Neural cell (in vitro differentiated cells): ENCODE results near the gene ISY1. TPM values are rescaled to one million over a fixed set of nuclear protein-coding genes. Genes with fewer than 3 reads are reported as not detected.

Experiments used
- H2AFZ ChIP-seq: fragments of 200-600, 300-800 bp; sonication (generic), shearing (Covaris generic); 2 replicates; pipeline ENCODE4 v1.6.0; 2014; ENCODE audit warnings: low read depth, mild to moderate bottlenecking, antibody characterized with exemption, low read length, moderate library complexity
- H3F3A ChIP-seq: fragments of 200-600 bp; shearing (Covaris generic); 2 replicates; pipeline ENCODE4 v1.6.1; 2016; ENCODE audit warnings: mild to moderate bottlenecking, moderate library complexity, mixed read lengths, antibody characterized with exemption, low read length; ENCODE audit not compliant: insufficient read depth, poor library complexity, severe bottlenecking
- H3K27ac ChIP-seq: fragments of 200-600, 300-800 bp; sonication (generic), shearing (Covaris generic); 2 replicates; pipeline ENCODE4 v1.5.1; 2014; ENCODE audit warnings: mild to moderate bottlenecking, low read length, moderate library complexity
- H3K27me3 ChIP-seq: fragments of 300-800, 200-600 bp; sonication (generic), shearing (Covaris generic); 2 replicates; pipeline ENCODE4 v1.6.0; 2014; ENCODE audit warnings: mild to moderate bottlenecking, low read depth, low read length, moderate library complexity; ENCODE audit not compliant: insufficient read depth
- H3K36me3 ChIP-seq: fragments of 300-800, 200-600 bp; sonication (generic), shearing (Covaris generic); 2 replicates; pipeline ENCODE4 v1.5.1; 2014; ENCODE audit warnings: mild to moderate bottlenecking, antibody characterized with exemption, low read length, moderate library complexity; ENCODE audit not compliant: insufficient read depth
- H3K4me2 ChIP-seq: fragments of 300-800, 200-600 bp; sonication (generic), shearing (Covaris generic); 2 replicates; pipeline ENCODE4 v1.6.0; 2014; ENCODE audit warnings: mild to moderate bottlenecking, low read length
- H3K4me3 ChIP-seq: fragments of 300-800, 200-600 bp; sonication (generic), shearing (Covaris generic); 2 replicates; pipeline ENCODE4 v1.5.1; 2014; ENCODE audit warnings: mild to moderate bottlenecking, low read length, moderate library complexity
- H3K79me2 ChIP-seq: fragments of 200-600 bp; shearing (Covaris generic); replicated peaks from 2 replicates; pipeline ENCODE4 v1.6.0; 2014; ENCODE audit warnings: mild to moderate bottlenecking, low read length, moderate library complexity; ENCODE audit not compliant: insufficient read depth
- H3K9ac ChIP-seq: fragments of 300-800, 200-600 bp; sonication (generic), shearing (Covaris generic); 2 replicates; pipeline ENCODE4 v1.6.1; 2016; ENCODE audit warnings: mild to moderate bottlenecking, low read length, mixed read lengths
- H3K9me2 ChIP-seq: fragments of 200-600 bp; shearing (Covaris generic); 2 replicates; pipeline ENCODE4 v1.6.1; 2016; ENCODE audit warnings: mild to moderate bottlenecking, low read length, mixed read lengths; ENCODE audit not compliant: insufficient read depth
- H3K9me3 ChIP-seq: fragments of 200-600, 300-800 bp; sonication (generic), shearing (Covaris generic); 2 replicates; pipeline ENCODE4 v1.6.1; 2016; ENCODE audit warnings: mild to moderate bottlenecking, mixed run types, low read length, moderate library complexity, mixed read lengths
- H4K20me1 ChIP-seq: fragments of 200-600 bp; shearing (Covaris generic); 2 replicates; pipeline ENCODE4 v1.6.1; 2016; ENCODE audit warnings: mild to moderate bottlenecking, mixed run types; ENCODE audit not compliant: insufficient read depth
- EP300 ChIP-seq: fragments of 450-650 bp; conservative IDR thresholded peaks from 2 replicates; pipeline ENCODE4 v1.6.1; 2014; ENCODE audit warnings: antibody characterized with exemption, mild to moderate bottlenecking, moderate library complexity; ENCODE audit not compliant: poor library complexity, severe bottlenecking
- EZH2 ChIP-seq: fragments of 200-600, 300-800 bp; shearing (Covaris generic), sonication (generic); IDR thresholded peaks from 2 replicates; pipeline ENCODE4 v1.6.1; 2014; ENCODE audit warnings: antibody characterized with exemption, low read length, borderline replicate concordance, mild to moderate bottlenecking; ENCODE audit not compliant: insufficient read depth, poor library complexity, severe bottlenecking
- MXI1 ChIP-seq: fragments of 450-650 bp; conservative IDR thresholded peaks from 2 replicates; pipeline ENCODE4 v1.6.1; 2014; ENCODE audit warnings: antibody characterized with exemption, mild to moderate bottlenecking; ENCODE audit not compliant: poor library complexity, severe bottlenecking
- POLR2AphosphoS5 ChIP-seq: IDR thresholded peaks from 2 replicates; pipeline ENCODE4 v1.6.1; 2012
- RAD21 ChIP-seq: fragments of 450-650 bp; conservative IDR thresholded peaks from 2 replicates; pipeline ENCODE4 v1.6.1; 2014; ENCODE audit warnings: antibody characterized with exemption, mild to moderate bottlenecking, moderate library complexity
- SMC3 ChIP-seq: fragments of 450-650 bp; conservative IDR thresholded peaks from 2 replicates; pipeline ENCODE4 v1.6.1; 2014; ENCODE audit warnings: antibody characterized with exemption, mild to moderate bottlenecking, moderate library complexity; ENCODE audit not compliant: poor library complexity
- TAF1 ChIP-seq: IDR thresholded peaks from 2 replicates; pipeline ENCODE4 v1.6.1; 2012; ENCODE audit warnings: low read depth
- polyA plus RNA-seq: library from polyadenylated mRNA; depleted of rRNA; stranded (reverse); fragments of >200 nt; gene quantifications from 2 replicates; pipeline ENCODE4 v1.2.3, GENCODE V29; 2014
- TF ChIP-seq, protein P1 (sequence below): fragments of 450-650 bp; IDR thresholded peaks from 2 replicates; pipeline ENCODE4 v1.5.1; 2014; ENCODE audit warnings: antibody characterized with exemption, mild to moderate bottlenecking, moderate library complexity; ENCODE audit not compliant: poor library complexity, severe bottlenecking
- TF ChIP-seq, protein P2 (sequence below): IDR thresholded peaks from 2 replicates; pipeline ENCODE4 v1.6.1; 2012; ENCODE audit warnings: borderline replicate concordance

ISY1 gene
- polyA plus RNA-seq, 1 donor from 2014 or later, result 23.3 TPM

DNA sequence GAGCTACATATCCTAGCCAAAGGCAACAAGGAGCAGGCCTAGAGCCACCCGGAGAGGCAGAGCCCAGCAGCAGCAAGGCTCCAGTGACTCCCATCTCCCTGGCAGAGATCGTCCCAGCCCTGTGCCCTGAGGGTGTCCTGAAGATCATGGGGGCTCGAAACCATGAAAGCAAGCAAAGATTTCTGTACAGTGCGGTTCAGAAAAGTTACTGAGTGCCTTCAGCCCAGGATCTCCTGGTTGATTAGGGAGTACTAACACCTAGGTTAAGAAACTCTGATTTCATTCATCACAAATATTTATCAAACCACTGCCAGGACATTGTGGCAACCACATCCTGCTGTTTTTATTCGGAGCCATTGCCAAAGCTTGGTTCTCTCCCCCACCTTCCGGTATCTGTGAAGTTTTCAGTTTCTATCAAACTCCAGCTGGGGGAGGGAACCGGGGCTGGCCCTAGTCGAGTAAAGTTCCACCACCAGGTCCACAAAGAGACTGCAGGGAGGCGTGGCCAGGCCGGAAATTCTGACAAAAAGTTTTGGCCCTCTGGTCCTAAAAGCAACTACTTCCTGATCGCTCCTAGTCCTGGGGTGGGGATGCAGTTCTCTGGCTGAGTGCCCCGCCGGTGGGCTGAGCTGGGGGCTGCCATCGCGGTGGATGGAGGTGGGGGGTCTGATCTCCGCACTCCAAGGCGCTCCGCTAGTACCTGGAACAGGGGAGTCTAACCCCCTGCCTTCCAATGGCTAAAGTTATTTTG lies 40.4 kb downstream of the ISY1 start:
- Histone ChIP-seq H4K20me1 (no peaks in the 10 kb centered on the region), H3K9me2 (no peaks in the 10 kb centered on the region), H3F3A (peaks cover 3% of the 10 kb centered on the region), H3K27ac (no peak overlapping the region), H3K4me2 (peak overlapping the region; percentile 82), H3K9ac (peak overlapping the region; percentile 63), H3K4me3 (peak overlapping the region; percentile 74), H3K27me3 (no peaks in the 10 kb centered on the region), H2AFZ (no peak overlapping the region), H3K36me3 (no peaks in the 10 kb centered on the region), H3K9me3 (no peaks in the 10 kb centered on the region), H3K79me2 (no peaks in the 10 kb centered on the region)
- TF ChIP-seq, protein P1, sequence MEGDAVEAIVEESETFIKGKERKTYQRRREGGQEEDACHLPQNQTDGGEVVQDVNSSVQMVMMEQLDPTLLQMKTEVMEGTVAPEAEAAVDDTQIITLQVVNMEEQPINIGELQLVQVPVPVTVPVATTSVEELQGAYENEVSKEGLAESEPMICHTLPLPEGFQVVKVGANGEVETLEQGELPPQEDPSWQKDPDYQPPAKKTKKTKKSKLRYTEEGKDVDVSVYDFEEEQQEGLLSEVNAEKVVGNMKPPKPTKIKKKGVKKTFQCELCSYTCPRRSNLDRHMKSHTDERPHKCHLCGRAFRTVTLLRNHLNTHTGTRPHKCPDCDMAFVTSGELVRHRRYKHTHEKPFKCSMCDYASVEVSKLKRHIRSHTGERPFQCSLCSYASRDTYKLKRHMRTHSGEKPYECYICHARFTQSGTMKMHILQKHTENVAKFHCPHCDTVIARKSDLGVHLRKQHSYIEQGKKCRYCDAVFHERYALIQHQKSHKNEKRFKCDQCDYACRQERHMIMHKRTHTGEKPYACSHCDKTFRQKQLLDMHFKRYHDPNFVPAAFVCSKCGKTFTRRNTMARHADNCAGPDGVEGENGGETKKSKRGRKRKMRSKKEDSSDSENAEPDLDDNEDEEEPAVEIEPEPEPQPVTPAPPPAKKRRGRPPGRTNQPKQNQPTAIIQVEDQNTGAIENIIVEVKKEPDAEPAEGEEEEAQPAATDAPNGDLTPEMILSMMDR, result no peak
- no peak for TF ChIP-seq SMC3
- TF ChIP-seq EZH2, result no peak
- no peak for TF ChIP-seq RAD21
- no peak for TF ChIP-seq POLR2AphosphoS5
- no peak for TF ChIP-seq MXI1
- TF ChIP-seq EP300, result no peak
- TF ChIP-seq TAF1, result no peak
- TF ChIP-seq, protein P2, sequence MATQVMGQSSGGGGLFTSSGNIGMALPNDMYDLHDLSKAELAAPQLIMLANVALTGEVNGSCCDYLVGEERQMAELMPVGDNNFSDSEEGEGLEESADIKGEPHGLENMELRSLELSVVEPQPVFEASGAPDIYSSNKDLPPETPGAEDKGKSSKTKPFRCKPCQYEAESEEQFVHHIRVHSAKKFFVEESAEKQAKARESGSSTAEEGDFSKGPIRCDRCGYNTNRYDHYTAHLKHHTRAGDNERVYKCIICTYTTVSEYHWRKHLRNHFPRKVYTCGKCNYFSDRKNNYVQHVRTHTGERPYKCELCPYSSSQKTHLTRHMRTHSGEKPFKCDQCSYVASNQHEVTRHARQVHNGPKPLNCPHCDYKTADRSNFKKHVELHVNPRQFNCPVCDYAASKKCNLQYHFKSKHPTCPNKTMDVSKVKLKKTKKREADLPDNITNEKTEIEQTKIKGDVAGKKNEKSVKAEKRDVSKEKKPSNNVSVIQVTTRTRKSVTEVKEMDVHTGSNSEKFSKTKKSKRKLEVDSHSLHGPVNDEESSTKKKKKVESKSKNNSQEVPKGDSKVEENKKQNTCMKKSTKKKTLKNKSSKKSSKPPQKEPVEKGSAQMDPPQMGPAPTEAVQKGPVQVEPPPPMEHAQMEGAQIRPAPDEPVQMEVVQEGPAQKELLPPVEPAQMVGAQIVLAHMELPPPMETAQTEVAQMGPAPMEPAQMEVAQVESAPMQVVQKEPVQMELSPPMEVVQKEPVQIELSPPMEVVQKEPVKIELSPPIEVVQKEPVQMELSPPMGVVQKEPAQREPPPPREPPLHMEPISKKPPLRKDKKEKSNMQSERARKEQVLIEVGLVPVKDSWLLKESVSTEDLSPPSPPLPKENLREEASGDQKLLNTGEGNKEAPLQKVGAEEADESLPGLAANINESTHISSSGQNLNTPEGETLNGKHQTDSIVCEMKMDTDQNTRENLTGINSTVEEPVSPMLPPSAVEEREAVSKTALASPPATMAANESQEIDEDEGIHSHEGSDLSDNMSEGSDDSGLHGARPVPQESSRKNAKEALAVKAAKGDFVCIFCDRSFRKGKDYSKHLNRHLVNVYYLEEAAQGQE, result no peak

DNA sequence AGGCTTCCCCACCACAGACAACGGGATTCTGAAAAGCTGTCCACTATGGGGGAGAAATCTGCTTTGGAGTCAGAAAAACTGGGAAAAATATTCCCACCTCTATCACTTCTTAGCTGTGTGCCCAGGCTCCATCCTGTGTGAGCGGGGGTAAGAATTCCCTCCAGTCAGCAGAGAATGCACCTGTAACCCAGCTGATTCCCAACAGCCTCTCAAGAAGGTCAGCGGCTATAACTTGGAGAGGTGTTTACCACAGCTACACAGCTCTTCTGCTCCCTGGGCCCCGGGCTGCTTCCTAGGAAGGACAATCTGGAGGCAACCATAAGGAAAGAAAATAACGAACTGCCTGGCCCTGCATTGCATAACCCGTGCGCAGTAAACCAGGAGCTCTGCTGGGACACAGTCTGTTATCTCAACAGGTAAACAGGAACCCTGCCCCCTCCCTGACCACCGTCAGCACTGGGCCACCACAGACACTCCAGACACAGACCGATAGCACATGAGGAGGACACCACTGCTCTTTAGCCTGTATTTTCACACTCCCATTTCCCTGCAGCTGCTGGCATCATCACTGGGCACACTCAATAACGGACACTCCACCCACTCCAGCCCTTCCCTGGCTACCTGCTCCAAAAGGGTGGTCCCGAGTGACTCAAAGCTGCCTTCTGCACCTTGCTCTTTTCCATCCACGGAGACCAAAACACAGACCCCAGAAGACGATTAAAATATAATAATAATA lies 41.3 kb downstream of the ISY1 start:
- H4K20me1 ChIP-seq, result no peaks in the 10 kb centered on the region
- H3K4me2 ChIP-seq, result peak overlapping the region; percentile 82
- no peaks in the 10 kb centered on the region for H3K36me3 ChIP-seq
- H3K27ac ChIP-seq, result no peak overlapping the region
- no peak overlapping the region for H3K9ac ChIP-seq
- H2AFZ ChIP-seq, result no peak overlapping the region
- H3F3A ChIP-seq, result peaks cover 3% of the 10 kb centered on the region
- H3K9me2 ChIP-seq, result no peaks in the 10 kb centered on the region
- peak overlapping the region; percentile 74 for H3K4me3 ChIP-seq
- H3K27me3 ChIP-seq, result no peaks in the 10 kb centered on the region
- H3K9me3 ChIP-seq, result no peaks in the 10 kb centered on the region
- TF ChIP-seq, protein P1, result no peak
- TF ChIP-seq, protein P2, result no peak
- TF ChIP-seq EZH2 (no peak), RAD21 (no peak), MXI1 (no peak), EP300 (no peak), SMC3 (no peak), POLR2AphosphoS5 (no peak), TAF1 (no peak)
- no peaks in the 10 kb centered on the region for H3K79me2 ChIP-seq
